HEK293 (cell line): Measurements from ENCODE around the gene IFNA5.
A peak's percentile ranks its signal among the peaks of the same experiment; 100 is the strongest.

Experiments used
- CTCF ChIA-PET: fragments of 350-600 bp; formaldehyde crosslinking; extraction: SDS; loops from one replicate; lab custom pipeline; 2021; ENCODE audit warnings: antibody characterized with exemption; lab: Yijun Ruan, JAX
- POLR2A ChIA-PET: fragments of 300-600 bp; formaldehyde crosslinking; extraction: SDS; loops from one replicate; lab custom pipeline; 2020; ENCODE audit warnings: antibody characterized with exemption, inconsistent platforms; lab: Yijun Ruan, JAX
- H3K27ac ChIP-seq: fragments of 200-500 bp; sonication (Bioruptor generic); 2 replicates; pipeline ENCODE4 v1.5.1; 2014; ENCODE audit warnings: low read depth, low read length, control low read depth, inconsistent platforms; ENCODE audit errors: extremely low read depth
- H3K36me3 ChIP-seq, 2 experiments: fragments of 200-500 bp in 1 of 2; sonication (Bioruptor generic) in 1 of 2; 1 replicate in 1 of 2; 2 replicates in 1 of 2; pipeline ENCODE4 v1.5.1; 2014 to 2017; ENCODE audit warnings: inconsistent platforms in 2 of 2, low read length in 2 of 2; ENCODE audit not compliant: control insufficient read depth in 2 of 2, insufficient read depth in 1 of 2
- H3K4me1 ChIP-seq: fragments of 200-500 bp; sonication (Bioruptor generic); 2 replicates; pipeline ENCODE4 v1.5.1; 2014; ENCODE audit warnings: mild to moderate bottlenecking, low read length, inconsistent platforms; ENCODE audit not compliant: control insufficient read depth, insufficient read depth
- H3K4me3 ChIP-seq: 2 replicates; pipeline ENCODE4 v1.5.1; 2011; ENCODE audit warnings: low read depth, mild to moderate bottlenecking, control low read depth, low read length, moderate library complexity
- H3K9me3 ChIP-seq: fragments of 200-500 bp; sonication (Bioruptor generic); 2 replicates; pipeline ENCODE4 v1.5.1; 2014; ENCODE audit warnings: low read depth, low read length, inconsistent platforms; ENCODE audit not compliant: control insufficient read depth, insufficient read depth
- GLIS1 ChIP-seq: fragments of 450-650 bp; formaldehyde crosslinking; IDR thresholded peaks from 2 replicates; pipeline ENCODE4 v1.5.1; 2016; ENCODE audit warnings: missing biosample characterization, missing genetic modification characterization
- SCRT1 ChIP-seq: fragments of 450-650 bp; formaldehyde crosslinking; IDR thresholded peaks from 2 replicates; pipeline ENCODE4 v1.5.1; 2016; ENCODE audit warnings: missing biosample characterization, missing genetic modification characterization, borderline replicate concordance
- SCRT2 ChIP-seq: fragments of 450-650 bp; formaldehyde crosslinking; IDR thresholded peaks from 2 replicates; pipeline ENCODE4 v1.5.1; 2016; ENCODE audit warnings: missing biosample characterization, missing genetic modification characterization
- ZBTB21 ChIP-seq: fragments of 450-650 bp; formaldehyde crosslinking; IDR thresholded peaks from 2 replicates; pipeline ENCODE4 v1.5.1; 2017; ENCODE audit warnings: missing biosample characterization, missing genetic modification characterization
- ZEB2 ChIP-seq: fragments of 450-650 bp; formaldehyde crosslinking; IDR thresholded peaks from 2 replicates; pipeline ENCODE4 v1.5.1; 2016; ENCODE audit warnings: missing biosample characterization, missing genetic modification characterization
- ZNF133 ChIP-seq: fragments of 450-650 bp; formaldehyde crosslinking; IDR thresholded peaks from 2 replicates; pipeline ENCODE4 v1.5.1; 2016; ENCODE audit warnings: missing biosample characterization, missing genetic modification characterization
- ZNF138 ChIP-seq: fragments of 450-650 bp; formaldehyde crosslinking; IDR thresholded peaks from 2 replicates; pipeline ENCODE4 v1.5.1; 2016; ENCODE audit warnings: missing biosample characterization, missing genetic modification characterization, borderline replicate concordance
- ZNF2 ChIP-seq: fragments of 450-650 bp; formaldehyde crosslinking; IDR thresholded peaks from 2 replicates; pipeline ENCODE4 v1.5.1; 2016; ENCODE audit warnings: missing biosample characterization, missing genetic modification characterization
- ZNF394 ChIP-seq: fragments of 450-650 bp; formaldehyde crosslinking; IDR thresholded peaks from 2 replicates; pipeline ENCODE4 v1.5.1; 2016; ENCODE audit warnings: missing biosample characterization, missing genetic modification characterization, mild to moderate bottlenecking, moderate library complexity, borderline replicate concordance
- ZNF426 ChIP-seq: fragments of 450-650 bp; formaldehyde crosslinking; IDR thresholded peaks from 2 replicates; pipeline ENCODE4 v1.5.1; 2017; ENCODE audit warnings: missing biosample characterization, missing genetic modification characterization, mild to moderate bottlenecking, inconsistent platforms, moderate library complexity
- ZNF473 ChIP-seq: fragments of 450-650 bp; formaldehyde crosslinking; IDR thresholded peaks from 2 replicates; pipeline ENCODE4 v1.5.1; 2017; ENCODE audit warnings: missing biosample characterization, missing genetic modification characterization
- ZNF548 ChIP-seq: fragments of 450-650 bp; formaldehyde crosslinking; IDR thresholded peaks from 2 replicates; pipeline ENCODE4 v1.5.1; 2016; ENCODE audit warnings: missing biosample characterization, missing genetic modification characterization
- ZNF555 ChIP-seq: fragments of 450-650 bp; formaldehyde crosslinking; conservative IDR thresholded peaks from 2 replicates; pipeline ENCODE4 v1.5.1; 2017; ENCODE audit warnings: missing biosample characterization, mild to moderate bottlenecking, missing genetic modification characterization, inconsistent platforms
- ZNF654 ChIP-seq: fragments of 450-650 bp; formaldehyde crosslinking; IDR thresholded peaks from 2 replicates; pipeline ENCODE4 v1.5.1; 2016; ENCODE audit warnings: low read depth, missing biosample characterization, missing genetic modification characterization
- ZNF747 ChIP-seq: fragments of 450-650 bp; formaldehyde crosslinking; IDR thresholded peaks from 2 replicates; pipeline ENCODE4 v1.5.1; 2016; ENCODE audit warnings: missing biosample characterization, missing genetic modification characterization
- ZNF776 ChIP-seq: fragments of 450-650 bp; formaldehyde crosslinking; IDR thresholded peaks from 2 replicates; pipeline ENCODE4 v1.5.0; 2017; ENCODE audit warnings: missing biosample characterization, missing genetic modification characterization, borderline replicate concordance
- ZNF837 ChIP-seq: fragments of 450-650 bp; formaldehyde crosslinking; IDR thresholded peaks from 2 replicates; pipeline ENCODE4 v1.5.1; 2016; ENCODE audit warnings: missing biosample characterization, missing genetic modification characterization
- TF ChIP-seq, protein P1 (sequence below): fragments of 450-650 bp; formaldehyde crosslinking; IDR thresholded peaks from 2 replicates; pipeline ENCODE4 v1.5.1; 2017; ENCODE audit warnings: missing biosample characterization, missing genetic modification characterization
- TF ChIP-seq, protein P2 (sequence below): fragments of 450-650 bp; formaldehyde crosslinking; conservative IDR thresholded peaks from 2 replicates; pipeline ENCODE4 v1.5.1; 2016; ENCODE audit warnings: low read depth, missing biosample characterization, missing genetic modification characterization
- TF ChIP-seq, protein P3 (sequence below): fragments of 450-650 bp; formaldehyde crosslinking; IDR thresholded peaks from 2 replicates; pipeline ENCODE4 v1.5.1; 2016; ENCODE audit warnings: missing biosample characterization, missing genetic modification characterization

Gene IFNA5

DNA sequence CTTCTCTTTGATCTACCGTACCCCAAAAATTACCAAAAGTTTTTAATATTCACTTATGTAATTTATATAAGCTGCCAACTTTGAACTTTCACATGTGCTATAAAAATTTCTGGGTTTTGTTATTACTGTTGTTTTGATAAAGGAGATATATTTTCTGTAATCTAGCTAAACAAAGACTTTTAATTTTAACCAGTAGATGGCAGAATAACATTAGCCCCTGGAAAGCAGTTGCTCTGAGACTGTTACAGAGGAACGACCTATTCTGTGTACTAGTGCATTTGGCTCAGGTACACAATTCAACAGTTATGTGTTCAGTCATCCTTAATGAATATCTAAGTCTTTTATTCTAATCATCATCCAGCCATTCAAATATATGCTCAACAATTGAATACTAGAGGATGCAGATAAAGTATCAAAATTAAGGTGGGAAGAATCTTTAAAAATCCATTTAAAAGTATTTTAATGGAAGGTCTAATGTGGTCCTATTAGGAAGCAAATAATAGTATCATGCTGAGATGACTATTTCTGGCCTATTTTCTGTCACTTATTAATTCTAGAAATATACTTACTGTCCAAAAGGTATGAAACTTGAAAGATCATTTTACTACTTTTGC, 21.5 kb upstream of the IFNA5 start:
- ChIA-PET CTCF (interaction anchor here (0.6 to 6.1 kb wide), 41 partner anchors 8 to 1772 kb away, joined by 3 to 64 read pairs (median 4); no protein-coding TSS in a partner anchor), POLR2A (interaction anchor here (0.9 to 1.1 kb wide), 2 partner anchors 8 to 9 kb away, joined by 4 read pairs; partner anchors contain the start of gene KLHL9)
- no peak overlapping the region for H3K27ac ChIP-seq
- no peaks in the 10 kb centered on the region for H3K9me3 ChIP-seq
- peaks cover 3 to 31% of the 10 kb centered on the region in 2 experiments for H3K36me3 ChIP-seq
- H3K4me1 ChIP-seq: peaks cover 1% of the 10 kb centered on the region; the same call in 1 of the 2 replicates
- no peak for TF ChIP-seq ZNF394 (tag by site-specific recombination)
- peak; percentile 45; the same call in 1 of the 2 replicates for TF ChIP-seq SCRT2 (tag by site-specific recombination)
- peak; percentile 68 for TF ChIP-seq ZNF654
- no peak overlapping the region for H3K4me3 ChIP-seq

DNA sequence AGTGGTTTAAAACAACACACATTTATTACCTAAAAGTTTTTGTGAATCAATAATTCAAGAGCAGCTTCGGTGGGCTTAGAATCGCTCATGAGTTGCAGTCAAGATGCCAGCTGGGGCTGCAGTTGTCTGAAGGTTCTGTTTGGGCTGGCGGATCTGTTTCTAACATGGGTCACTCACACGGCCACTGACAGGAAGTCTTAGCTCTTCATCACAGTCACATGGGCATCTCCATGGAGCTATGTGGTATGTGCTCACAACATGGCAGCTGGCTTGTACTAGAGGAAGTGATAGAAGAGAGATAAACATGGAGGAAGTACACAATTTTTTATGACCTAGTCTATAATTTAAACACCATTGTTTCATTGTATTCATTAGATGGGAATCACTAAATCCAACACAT, 18.9 kb upstream of the IFNA5 start:
- TF ChIP-seq ZNF776 (tag by site-specific recombination) (no peak), ZNF2 (tag by site-specific recombination) (no peak), GLIS1 (no peak), ZNF133 (tag by site-specific recombination) (no peak), ZBTB21 (tag by site-specific recombination) (no peak), ZNF837 (tag by site-specific recombination) (no peak), ZNF426 (tag by site-specific recombination) (no peak), SCRT1 (no peak), ZNF747 (no peak), ZNF473 (tag by site-specific recombination) (no peak), ZNF138 (tag by site-specific recombination) (no peak), ZNF548 (tag by site-specific recombination) (no peak), ZEB2 (no peak), ZNF555 (tag by site-specific recombination) (no peak)
- TF ChIP-seq, protein P1, sequence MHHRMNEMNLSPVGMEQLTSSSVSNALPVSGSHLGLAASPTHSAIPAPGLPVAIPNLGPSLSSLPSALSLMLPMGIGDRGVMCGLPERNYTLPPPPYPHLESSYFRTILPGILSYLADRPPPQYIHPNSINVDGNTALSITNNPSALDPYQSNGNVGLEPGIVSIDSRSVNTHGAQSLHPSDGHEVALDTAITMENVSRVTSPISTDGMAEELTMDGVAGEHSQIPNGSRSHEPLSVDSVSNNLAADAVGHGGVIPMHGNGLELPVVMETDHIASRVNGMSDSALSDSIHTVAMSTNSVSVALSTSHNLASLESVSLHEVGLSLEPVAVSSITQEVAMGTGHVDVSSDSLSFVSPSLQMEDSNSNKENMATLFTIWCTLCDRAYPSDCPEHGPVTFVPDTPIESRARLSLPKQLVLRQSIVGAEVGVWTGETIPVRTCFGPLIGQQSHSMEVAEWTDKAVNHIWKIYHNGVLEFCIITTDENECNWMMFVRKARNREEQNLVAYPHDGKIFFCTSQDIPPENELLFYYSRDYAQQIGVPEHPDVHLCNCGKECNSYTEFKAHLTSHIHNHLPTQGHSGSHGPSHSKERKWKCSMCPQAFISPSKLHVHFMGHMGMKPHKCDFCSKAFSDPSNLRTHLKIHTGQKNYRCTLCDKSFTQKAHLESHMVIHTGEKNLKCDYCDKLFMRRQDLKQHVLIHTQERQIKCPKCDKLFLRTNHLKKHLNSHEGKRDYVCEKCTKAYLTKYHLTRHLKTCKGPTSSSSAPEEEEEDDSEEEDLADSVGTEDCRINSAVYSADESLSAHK (tag by site-specific recombination): no peak
- TF ChIP-seq, protein P2, sequence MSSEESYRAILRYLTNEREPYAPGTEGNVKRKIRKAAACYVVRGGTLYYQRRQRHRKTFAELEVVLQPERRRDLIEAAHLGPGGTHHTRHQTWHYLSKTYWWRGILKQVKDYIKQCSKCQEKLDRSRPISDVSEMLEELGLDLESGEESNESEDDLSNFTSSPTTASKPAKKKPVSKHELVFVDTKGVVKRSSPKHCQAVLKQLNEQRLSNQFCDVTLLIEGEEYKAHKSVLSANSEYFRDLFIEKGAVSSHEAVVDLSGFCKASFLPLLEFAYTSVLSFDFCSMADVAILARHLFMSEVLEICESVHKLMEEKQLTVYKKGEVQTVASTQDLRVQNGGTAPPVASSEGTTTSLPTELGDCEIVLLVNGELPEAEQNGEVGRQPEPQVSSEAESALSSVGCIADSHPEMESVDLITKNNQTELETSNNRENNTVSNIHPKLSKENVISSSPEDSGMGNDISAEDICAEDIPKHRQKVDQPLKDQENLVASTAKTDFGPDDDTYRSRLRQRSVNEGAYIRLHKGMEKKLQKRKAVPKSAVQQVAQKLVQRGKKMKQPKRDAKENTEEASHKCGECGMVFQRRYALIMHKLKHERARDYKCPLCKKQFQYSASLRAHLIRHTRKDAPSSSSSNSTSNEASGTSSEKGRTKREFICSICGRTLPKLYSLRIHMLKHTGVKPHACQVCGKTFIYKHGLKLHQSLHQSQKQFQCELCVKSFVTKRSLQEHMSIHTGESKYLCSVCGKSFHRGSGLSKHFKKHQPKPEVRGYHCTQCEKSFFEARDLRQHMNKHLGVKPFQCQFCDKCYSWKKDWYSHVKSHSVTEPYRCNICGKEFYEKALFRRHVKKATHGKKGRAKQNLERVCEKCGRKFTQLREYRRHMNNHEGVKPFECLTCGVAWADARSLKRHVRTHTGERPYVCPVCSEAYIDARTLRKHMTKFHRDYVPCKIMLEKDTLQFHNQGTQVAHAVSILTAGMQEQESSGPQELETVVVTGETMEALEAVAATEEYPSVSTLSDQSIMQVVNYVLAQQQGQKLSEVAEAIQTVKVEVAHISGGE (tag by site-specific recombination): no peak
- TF ChIP-seq, protein P3, sequence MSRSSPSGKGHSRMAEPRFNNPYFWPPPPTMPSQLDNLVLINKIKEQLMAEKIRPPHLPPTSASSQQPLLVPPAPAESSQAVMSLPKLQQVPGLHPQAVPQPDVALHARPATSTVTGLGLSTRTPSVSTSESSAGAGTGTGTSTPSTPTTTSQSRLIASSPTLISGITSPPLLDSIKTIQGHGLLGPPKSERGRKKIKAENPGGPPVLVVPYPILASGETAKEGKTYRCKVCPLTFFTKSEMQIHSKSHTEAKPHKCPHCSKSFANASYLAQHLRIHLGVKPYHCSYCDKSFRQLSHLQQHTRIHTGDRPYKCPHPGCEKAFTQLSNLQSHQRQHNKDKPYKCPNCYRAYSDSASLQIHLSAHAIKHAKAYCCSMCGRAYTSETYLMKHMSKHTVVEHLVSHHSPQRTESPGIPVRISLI (tag by site-specific recombination): no peak
- TF ChIP-seq, all 188 proteins: peak for 0
- H3K36me3 ChIP-seq: peaks cover 0 to 32% of the 10 kb centered on the region in 2 experiments; a peak in 1 of 3 replicates
- H3K4me1 ChIP-seq: no peaks in the 10 kb centered on the region
- POLR2A ChIA-PET: no interaction called here
- no peaks in the 10 kb centered on the region for H3K9me3 ChIP-seq
- CTCF ChIA-PET: interaction anchor here (0.8 to 6.1 kb wide), 10 partner anchors 9 to 465 kb away, joined by 3 to 64 read pairs (median 6); no protein-coding TSS in a partner anchor
- no peak overlapping the region for H3K27ac ChIP-seq
- no peak overlapping the region for H3K4me3 ChIP-seq
